ENCODE measurements around the gene TXNIP.

- no peak for TF ChIP-seq CTCF (IDR thresholded peaks at IDR 0.05; ENCODE audit: poor library complexity)
- no peak for TF ChIP-seq EZH2phosphoT487 (IDR thresholded peaks at IDR 0.05; ENCODE audit: low read depth, severe bottlenecking, unreplicated experiment)
Observed at GRCh38 chr1:145997016-145997717, 788 bp upstream of the TXNIP start.

Measured in hepatocyte (in vitro differentiated cells).